Liver (tissue), 9 donors: ENCODE measurements around the gene TXNDC11. TPM values are rescaled to one million over a fixed set of nuclear protein-coding genes. Genes with fewer than 3 reads are reported as not detected.

Experiments
- DNase-seq: peaks from one replicate; pipeline ENCODE4 v3.0.0-alpha.2; 2017; ENCODE audit warnings: low spot score
- H3K27ac ChIP-seq, 2 donors: one replicate each; pipeline ENCODE4 v1.7.0; 2013; ENCODE audit warnings: inconsistent platforms in 2 of 2, low read length in 2 of 2, control low read depth in 1 of 2, low read depth in 1 of 2, mild to moderate bottlenecking in 1 of 2
- H3K27me3 ChIP-seq, 4 donors: one replicate each; pipeline versions ENCODE4 v1.6.1 to v1.7.0; 2013; ENCODE audit warnings: low read length in 3 of 4, inconsistent platforms in 1 of 4, mild to moderate bottlenecking in 1 of 4, moderate library complexity in 1 of 4; ENCODE audit not compliant: control insufficient read depth in 4 of 4, insufficient read depth in 4 of 4
- H3K36me3 ChIP-seq, 4 donors: one replicate each; pipeline versions ENCODE4 v1.6.1 to v1.7.0; 2013; ENCODE audit warnings: low read length in 3 of 4, mild to moderate bottlenecking in 3 of 4, low read depth in 1 of 4, moderate library complexity in 1 of 4; ENCODE audit not compliant: control insufficient read depth in 4 of 4, insufficient read depth in 3 of 4
- H3K4me1 ChIP-seq, 4 donors: one replicate each; pipeline versions ENCODE4 v1.6.1 to v1.7.0; 2013; ENCODE audit warnings: low read length in 3 of 4, mild to moderate bottlenecking in 3 of 4, moderate library complexity in 1 of 4; ENCODE audit not compliant: control insufficient read depth in 4 of 4, insufficient read depth in 4 of 4
- H3K4me3 ChIP-seq, 3 donors: one replicate each; pipeline versions ENCODE4 v1.6.1 to v1.7.0; 2013; ENCODE audit warnings: low read length in 3 of 3, control low read depth in 1 of 3, low read depth in 1 of 3, mild to moderate bottlenecking in 1 of 3
- H3K9ac ChIP-seq, 2 donors: one replicate each; pipeline ENCODE4 v1.7.0; 2013; ENCODE audit warnings: low read length in 2 of 2, mild to moderate bottlenecking in 2 of 2, moderate library complexity in 2 of 2, control low read depth in 1 of 2, low read depth in 1 of 2
- H3K9me3 ChIP-seq, 4 donors: one replicate each; pipeline versions ENCODE4 v1.6.1 to v1.7.0; 2013; ENCODE audit warnings: low read length in 3 of 4; ENCODE audit not compliant: control insufficient read depth in 4 of 4
- FOXA1 ChIP-seq: IDR thresholded peaks from 2 replicates; pipeline ENCODE4 v1.6.1; 2016; ENCODE audit warnings: antibody characterized with exemption
- FOXA2 ChIP-seq: IDR thresholded peaks from 2 replicates; pipeline ENCODE4 v1.6.1; 2016; ENCODE audit warnings: antibody characterized with exemption
- GABPA ChIP-seq, 2 donors: IDR thresholded peaks in 1 of 2; conservative IDR thresholded peaks in 1 of 2; 2 replicates each; pipeline ENCODE4 v1.6.1; 2016; ENCODE audit warnings: antibody characterized with exemption in 2 of 2, mild to moderate bottlenecking in 1 of 2, moderate library complexity in 1 of 2
- HNF4A ChIP-seq, 2 donors: conservative IDR thresholded peaks; 2 replicates each; pipeline ENCODE4 v1.6.1; 2016; ENCODE audit warnings: antibody characterized with exemption in 2 of 2, mild to moderate bottlenecking in 2 of 2
- HNF4G ChIP-seq: IDR thresholded peaks from 2 replicates; pipeline ENCODE4 v1.6.1; 2016; ENCODE audit warnings: antibody characterized with exemption
- JUND ChIP-seq, 2 donors: IDR thresholded peaks; 2 replicates each; pipeline ENCODE4 v1.6.1; 2016; ENCODE audit warnings: antibody characterized with exemption in 2 of 2
- NR2F2 ChIP-seq: IDR thresholded peaks from 2 replicates; pipeline ENCODE4 v1.6.1; 2016; ENCODE audit warnings: antibody characterized with exemption
- RAD21 ChIP-seq, 2 donors: IDR thresholded peaks; 2 replicates each; pipeline ENCODE4 v1.6.1; 2016; ENCODE audit warnings: antibody characterized with exemption in 2 of 2, mild to moderate bottlenecking in 2 of 2
- RXRA ChIP-seq, 2 donors: IDR thresholded peaks; 2 replicates each; pipeline ENCODE4 v1.6.1; 2017 to 2018; ENCODE audit warnings: antibody characterized with exemption in 2 of 2, mild to moderate bottlenecking in 1 of 2
- SP1 ChIP-seq: IDR thresholded peaks from 2 replicates; pipeline ENCODE4 v1.6.1; 2018; ENCODE audit warnings: antibody characterized with exemption, mild to moderate bottlenecking
- TAF1 ChIP-seq: conservative IDR thresholded peaks from 2 replicates; pipeline ENCODE4 v1.6.1; 2016; ENCODE audit warnings: antibody characterized with exemption, mild to moderate bottlenecking
- YY1 ChIP-seq: IDR thresholded peaks from 2 replicates; pipeline ENCODE4 v1.6.1; 2016; ENCODE audit warnings: antibody characterized with exemption, mild to moderate bottlenecking
- whole genome bisulfite sequencing: extraction: QIAGEN DNeasy Blood & Tissue Kit; methylation state at CpG from one replicate; pipeline ENCODE4 v1.1.7; 2013; 5-methylcytosine and 5-hydroxymethylcytosine counted together
- polyA plus RNA-seq, 2 donors: library from polyadenylated mRNA; stranded (reverse) in 1 of 2; unstranded in 1 of 2; fragments of 200-250 nt in 1 of 2; fragments of >200 nt in 1 of 2; fragmentation: Nextera tagmentation in 1 of 2; extraction: Ambion mirVana in 1 of 2; gene quantifications; one replicate each; pipeline versions ENCODE4 v1.2.1 to v1.2.3, GENCODE V29; 2013 to 2015
- total RNA-seq, 2 donors: library from RNA; depleted of rRNA; stranded (reverse); fragments of >200 nt; gene quantifications; one replicate each; pipeline ENCODE4 v1.2.3, GENCODE V29; 2014
- TF ChIP-seq, protein P1 (sequence below): IDR thresholded peaks from 2 replicates; pipeline ENCODE4 v1.6.1; 2016; ENCODE audit warnings: antibody characterized with exemption, mild to moderate bottlenecking
- TF ChIP-seq, protein P2 (sequence below): IDR thresholded peaks from 2 replicates; pipeline ENCODE4 v1.6.1; 2016; ENCODE audit warnings: antibody characterized with exemption
- TF ChIP-seq, protein P3 (sequence below): IDR thresholded peaks from 2 replicates; pipeline ENCODE4 v1.6.1; 2016; ENCODE audit warnings: antibody characterized with exemption
- TF ChIP-seq, protein P4 (sequence below): fragments of 150-350 bp; IDR thresholded peaks from 2 replicates; pipeline ENCODE4 v1.5.1; 2017; ENCODE audit warnings: improper control_type of control experiment, low read depth, low read length; ENCODE audit not compliant: missing input control
- TF ChIP-seq, protein P5 (sequence below): IDR thresholded peaks from 2 replicates; pipeline ENCODE4 v1.6.1; 2016; ENCODE audit warnings: antibody characterized with exemption
- donor health status: healthy.
- donor health status: healthy.
- donor health status: healthy.
- donor health status: healthy.
- donor health status: healthy.

TXNDC11 gene
- total and polyA plus RNA-seq, 4 donors, result 26.4 to 63.5 (median 48.5) TPM

DNA sequence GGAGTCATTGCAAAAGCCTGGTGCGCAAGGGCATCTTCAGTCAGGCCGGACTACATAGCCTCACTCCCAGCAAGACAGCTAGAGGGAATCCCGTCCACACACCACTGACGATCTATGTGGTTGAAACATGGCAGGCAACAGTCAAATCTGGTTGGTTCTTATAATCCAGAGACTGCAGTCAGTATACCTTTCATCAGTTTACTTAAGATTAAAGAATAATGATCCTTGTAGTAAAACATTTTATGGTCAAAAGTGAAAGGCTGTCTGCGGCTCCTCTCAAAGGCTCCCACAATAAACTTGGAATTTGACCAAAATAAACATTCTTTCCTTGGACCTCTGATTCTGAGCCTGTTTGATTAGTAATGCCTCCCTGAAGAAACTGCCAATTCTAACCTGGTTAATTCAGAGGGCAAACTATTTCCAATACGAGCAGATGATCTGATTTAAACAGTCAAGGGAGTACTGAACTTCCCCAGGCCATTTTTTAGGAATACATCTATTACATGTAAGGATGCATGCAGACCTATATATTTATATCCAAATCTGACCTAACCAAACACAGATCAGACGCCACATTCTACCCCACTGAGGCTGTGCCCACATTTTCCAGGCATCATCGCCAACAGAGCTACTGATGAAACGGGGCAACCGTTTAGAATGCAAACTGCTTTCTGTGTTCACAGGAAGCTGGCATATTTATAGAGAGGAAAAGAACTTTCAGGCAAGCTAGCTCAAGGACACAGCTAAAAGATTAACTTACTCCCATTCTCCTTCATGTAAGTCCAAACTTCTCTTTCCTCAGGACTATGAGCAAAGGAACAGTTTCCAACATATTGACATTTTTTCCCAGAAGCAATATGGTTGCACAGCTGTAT, 15.3 kb upstream of the TXNDC11 start:
- Histone ChIP-seq H3K4me1 (peaks cover 3 to 37% (median 27%) of the 10 kb centered on the region in 4 donors), H3K36me3 (peaks cover 0 to 42% (median 37%) of the 10 kb centered on the region in 4 donors), H3K27ac (peak overlapping the region in 1 of 2 donors; percentile 4), H3K9ac (peak overlapping the region in 1 of 2 donors; percentile 43), H3K4me3 (no peak overlapping the region), H3K27me3 (no peaks in the 10 kb centered on the region), H3K9me3 (no peaks in the 10 kb centered on the region)
- 52% methylated on average over 10 of the region's 10 CpGs for WGBS
- DNase-seq, result no peak
- TF ChIP-seq RXRA (IDR thresholded peaks at IDR 0.05) (no peak), SP1 (no peak), JUND (IDR thresholded peaks at IDR 0.05) (no peak), HNF4G (no peak), GABPA (IDR thresholded peaks at IDR 0.05 in 1 of 2, conservative IDR thresholded peaks at IDR 0.05 in 1 of 2) (no peak), FOXA2 (no peak), FOXA1 (no peak), NR2F2 (no peak), HNF4A (conservative IDR thresholded peaks at IDR 0.05) (no peak)
- TF ChIP-seq, protein P1, sequence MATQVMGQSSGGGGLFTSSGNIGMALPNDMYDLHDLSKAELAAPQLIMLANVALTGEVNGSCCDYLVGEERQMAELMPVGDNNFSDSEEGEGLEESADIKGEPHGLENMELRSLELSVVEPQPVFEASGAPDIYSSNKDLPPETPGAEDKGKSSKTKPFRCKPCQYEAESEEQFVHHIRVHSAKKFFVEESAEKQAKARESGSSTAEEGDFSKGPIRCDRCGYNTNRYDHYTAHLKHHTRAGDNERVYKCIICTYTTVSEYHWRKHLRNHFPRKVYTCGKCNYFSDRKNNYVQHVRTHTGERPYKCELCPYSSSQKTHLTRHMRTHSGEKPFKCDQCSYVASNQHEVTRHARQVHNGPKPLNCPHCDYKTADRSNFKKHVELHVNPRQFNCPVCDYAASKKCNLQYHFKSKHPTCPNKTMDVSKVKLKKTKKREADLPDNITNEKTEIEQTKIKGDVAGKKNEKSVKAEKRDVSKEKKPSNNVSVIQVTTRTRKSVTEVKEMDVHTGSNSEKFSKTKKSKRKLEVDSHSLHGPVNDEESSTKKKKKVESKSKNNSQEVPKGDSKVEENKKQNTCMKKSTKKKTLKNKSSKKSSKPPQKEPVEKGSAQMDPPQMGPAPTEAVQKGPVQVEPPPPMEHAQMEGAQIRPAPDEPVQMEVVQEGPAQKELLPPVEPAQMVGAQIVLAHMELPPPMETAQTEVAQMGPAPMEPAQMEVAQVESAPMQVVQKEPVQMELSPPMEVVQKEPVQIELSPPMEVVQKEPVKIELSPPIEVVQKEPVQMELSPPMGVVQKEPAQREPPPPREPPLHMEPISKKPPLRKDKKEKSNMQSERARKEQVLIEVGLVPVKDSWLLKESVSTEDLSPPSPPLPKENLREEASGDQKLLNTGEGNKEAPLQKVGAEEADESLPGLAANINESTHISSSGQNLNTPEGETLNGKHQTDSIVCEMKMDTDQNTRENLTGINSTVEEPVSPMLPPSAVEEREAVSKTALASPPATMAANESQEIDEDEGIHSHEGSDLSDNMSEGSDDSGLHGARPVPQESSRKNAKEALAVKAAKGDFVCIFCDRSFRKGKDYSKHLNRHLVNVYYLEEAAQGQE, result no peak
- TF ChIP-seq, protein P2, sequence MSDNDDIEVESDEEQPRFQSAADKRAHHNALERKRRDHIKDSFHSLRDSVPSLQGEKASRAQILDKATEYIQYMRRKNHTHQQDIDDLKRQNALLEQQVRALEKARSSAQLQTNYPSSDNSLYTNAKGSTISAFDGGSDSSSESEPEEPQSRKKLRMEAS, result no peak
- TF ChIP-seq, protein P3, sequence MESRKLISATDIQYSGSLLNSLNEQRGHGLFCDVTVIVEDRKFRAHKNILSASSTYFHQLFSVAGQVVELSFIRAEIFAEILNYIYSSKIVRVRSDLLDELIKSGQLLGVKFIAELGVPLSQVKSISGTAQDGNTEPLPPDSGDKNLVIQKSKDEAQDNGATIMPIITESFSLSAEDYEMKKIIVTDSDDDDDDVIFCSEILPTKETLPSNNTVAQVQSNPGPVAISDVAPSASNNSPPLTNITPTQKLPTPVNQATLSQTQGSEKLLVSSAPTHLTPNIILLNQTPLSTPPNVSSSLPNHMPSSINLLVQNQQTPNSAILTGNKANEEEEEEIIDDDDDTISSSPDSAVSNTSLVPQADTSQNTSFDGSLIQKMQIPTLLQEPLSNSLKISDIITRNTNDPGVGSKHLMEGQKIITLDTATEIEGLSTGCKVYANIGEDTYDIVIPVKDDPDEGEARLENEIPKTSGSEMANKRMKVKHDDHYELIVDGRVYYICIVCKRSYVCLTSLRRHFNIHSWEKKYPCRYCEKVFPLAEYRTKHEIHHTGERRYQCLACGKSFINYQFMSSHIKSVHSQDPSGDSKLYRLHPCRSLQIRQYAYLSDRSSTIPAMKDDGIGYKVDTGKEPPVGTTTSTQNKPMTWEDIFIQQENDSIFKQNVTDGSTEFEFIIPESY, result no peak

DNA sequence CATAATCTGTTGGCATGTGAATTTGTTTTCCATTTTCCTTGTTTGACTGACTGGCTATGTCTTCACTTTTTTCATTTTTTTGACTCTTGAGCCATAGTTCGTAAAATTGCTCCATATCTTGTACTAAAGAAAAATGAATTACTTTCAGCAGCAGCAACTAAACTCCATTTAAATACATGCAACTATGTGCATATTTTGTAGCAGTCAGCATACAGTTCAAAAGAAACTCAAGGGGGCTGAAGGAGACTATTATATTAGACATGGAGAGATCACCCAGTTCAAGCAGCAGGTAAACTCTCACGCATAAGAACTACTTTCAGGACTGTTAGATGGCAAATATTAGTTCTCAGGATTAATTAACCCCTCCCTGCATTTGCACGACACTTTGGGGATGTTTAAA, 13.6 kb upstream of the TXNDC11 start:
- Histone ChIP-seq H3K9ac (no peak overlapping the region), H3K27me3 (no peaks in the 10 kb centered on the region), H3K36me3 (peaks cover 3 to 37% (median 34%) of the 10 kb centered on the region in 4 donors), H3K4me1 (peaks cover 3 to 39% (median 27%) of the 10 kb centered on the region in 4 donors), H3K4me3 (no peak overlapping the region), H3K9me3 (no peaks in the 10 kb centered on the region), H3K27ac (no peak overlapping the region)
- WGBS, result 89% methylated on average over 3 of the region's 3 CpGs
- DNase-seq, result no peak
- TF ChIP-seq RAD21 (IDR thresholded peaks at IDR 0.05) (no peak), NR2F2 (no peak), HNF4G (no peak), HNF4A (conservative IDR thresholded peaks at IDR 0.05) (no peak), TAF1 (no peak), SP1 (no peak), FOXA2 (no peak), YY1 (no peak), JUND (IDR thresholded peaks at IDR 0.05) (no peak), FOXA1 (no peak)
- TF ChIP-seq, protein P4, sequence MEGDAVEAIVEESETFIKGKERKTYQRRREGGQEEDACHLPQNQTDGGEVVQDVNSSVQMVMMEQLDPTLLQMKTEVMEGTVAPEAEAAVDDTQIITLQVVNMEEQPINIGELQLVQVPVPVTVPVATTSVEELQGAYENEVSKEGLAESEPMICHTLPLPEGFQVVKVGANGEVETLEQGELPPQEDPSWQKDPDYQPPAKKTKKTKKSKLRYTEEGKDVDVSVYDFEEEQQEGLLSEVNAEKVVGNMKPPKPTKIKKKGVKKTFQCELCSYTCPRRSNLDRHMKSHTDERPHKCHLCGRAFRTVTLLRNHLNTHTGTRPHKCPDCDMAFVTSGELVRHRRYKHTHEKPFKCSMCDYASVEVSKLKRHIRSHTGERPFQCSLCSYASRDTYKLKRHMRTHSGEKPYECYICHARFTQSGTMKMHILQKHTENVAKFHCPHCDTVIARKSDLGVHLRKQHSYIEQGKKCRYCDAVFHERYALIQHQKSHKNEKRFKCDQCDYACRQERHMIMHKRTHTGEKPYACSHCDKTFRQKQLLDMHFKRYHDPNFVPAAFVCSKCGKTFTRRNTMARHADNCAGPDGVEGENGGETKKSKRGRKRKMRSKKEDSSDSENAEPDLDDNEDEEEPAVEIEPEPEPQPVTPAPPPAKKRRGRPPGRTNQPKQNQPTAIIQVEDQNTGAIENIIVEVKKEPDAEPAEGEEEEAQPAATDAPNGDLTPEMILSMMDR, result no peak
- TF ChIP-seq, protein P2, result no peak
- TF ChIP-seq, protein P1, result no peak
- TF ChIP-seq, protein P5, sequence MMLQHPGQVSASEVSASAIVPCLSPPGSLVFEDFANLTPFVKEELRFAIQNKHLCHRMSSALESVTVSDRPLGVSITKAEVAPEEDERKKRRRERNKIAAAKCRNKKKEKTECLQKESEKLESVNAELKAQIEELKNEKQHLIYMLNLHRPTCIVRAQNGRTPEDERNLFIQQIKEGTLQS, result no peak
